ENCODE data around the gene ITPRIPL2. TPM values are rescaled to one million over a fixed set of nuclear protein-coding genes. Genes with fewer than 3 reads are reported as not detected.

Gene ITPRIPL2
- total and polyA plus RNA-seq, 2 of the 13 experiments (the other 11 are each of a cell fraction or from before 2014, with no cell fraction given), result 5.9 to 12.6 TPM

GRCh38 chr16:19113577-19114358, at the start of gene ITPRIPL2 (continued):
- TF ChIP-seq, protein P1, sequence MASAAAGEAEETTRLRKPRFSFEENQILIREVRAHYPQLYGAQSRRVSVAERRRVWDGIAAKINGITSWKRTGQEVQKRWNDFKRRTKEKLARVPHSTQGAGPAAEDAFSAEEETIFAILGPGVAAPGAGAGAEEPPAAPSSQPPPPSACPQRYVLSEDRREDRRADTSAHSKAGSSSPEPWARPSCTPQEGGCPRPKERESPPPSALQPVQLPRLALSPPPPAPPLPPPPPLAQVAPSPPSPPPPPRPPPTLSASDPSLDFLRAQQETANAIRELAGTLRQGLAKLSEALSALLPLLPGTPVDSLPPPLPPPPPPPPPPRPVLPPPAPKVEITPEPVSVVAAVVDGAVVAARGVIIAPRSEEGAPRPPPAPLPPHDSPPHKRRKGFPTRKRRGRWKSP (CRISPR knock-in tag; IDR thresholded peaks at IDR 0.05), result peak; percentile 68
- TF ChIP-seq, protein P2, sequence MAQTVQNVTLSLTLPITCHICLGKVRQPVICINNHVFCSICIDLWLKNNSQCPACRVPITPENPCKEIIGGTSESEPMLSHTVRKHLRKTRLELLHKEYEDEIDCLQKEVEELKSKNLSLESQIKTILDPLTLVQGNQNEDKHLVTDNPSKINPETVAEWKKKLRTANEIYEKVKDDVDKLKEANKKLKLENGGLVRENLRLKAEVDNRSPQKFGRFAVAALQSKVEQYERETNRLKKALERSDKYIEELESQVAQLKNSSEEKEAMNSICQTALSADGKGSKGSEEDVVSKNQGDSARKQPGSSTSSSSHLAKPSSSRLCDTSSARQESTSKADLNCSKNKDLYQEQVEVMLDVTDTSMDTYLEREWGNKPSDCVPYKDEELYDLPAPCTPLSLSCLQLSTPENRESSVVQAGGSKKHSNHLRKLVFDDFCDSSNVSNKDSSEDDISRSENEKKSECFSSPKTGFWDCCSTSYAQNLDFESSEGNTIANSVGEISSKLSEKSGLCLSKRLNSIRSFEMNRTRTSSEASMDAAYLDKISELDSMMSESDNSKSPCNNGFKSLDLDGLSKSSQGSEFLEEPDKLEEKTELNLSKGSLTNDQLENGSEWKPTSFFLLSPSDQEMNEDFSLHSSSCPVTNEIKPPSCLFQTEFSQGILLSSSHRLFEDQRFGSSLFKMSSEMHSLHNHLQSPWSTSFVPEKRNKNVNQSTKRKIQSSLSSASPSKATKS (CRISPR knock-in tag; IDR thresholded peaks at IDR 0.05), result no peak
- TF ChIP-seq HES4 (CRISPR knock-in tag; IDR thresholded peaks at IDR 0.05; ENCODE audit: borderline replicate concordance) (peak; percentile 57; the same call in 1 of the 2 replicates), MXD4 (CRISPR knock-in tag; IDR thresholded peaks at IDR 0.05) (peak; percentile 50; the same call in 1 of the 2 replicates), SETDB1 (CRISPR knock-in tag; IDR thresholded peaks at IDR 0.05; ENCODE audit: borderline replicate concordance) (no peak; the same call in 1 of the 2 replicates), ELF3 (CRISPR knock-in tag; IDR thresholded peaks at IDR 0.05) (peak; percentile 52; the same call in 1 of the 2 replicates), ZFYVE20 (CRISPR knock-in tag; IDR thresholded peaks at IDR 0.05; ENCODE audit: borderline replicate concordance, low read depth) (no peak), ZNF567 (CRISPR knock-in tag; IDR thresholded peaks at IDR 0.05; ENCODE audit: borderline replicate concordance) (no peak), POLR2G (IDR thresholded peaks at IDR 0.05; ENCODE audit: low read depth, low read length) (peak; percentile 95), CTCF (CRISPR knock-in tag; IDR thresholded peaks at IDR 0.05) (no peak), GPN1 (CRISPR knock-in tag; IDR thresholded peaks at IDR 0.05; ENCODE audit: borderline replicate concordance) (peak; percentile 83; the same call in 1 of the 2 replicates), ZNF777 (CRISPR knock-in tag; IDR thresholded peaks at IDR 0.05) (peak; percentile 91), TIGD3 (CRISPR knock-in tag; IDR thresholded peaks at IDR 0.05; ENCODE audit: borderline replicate concordance) (no peak), ZNF264 (CRISPR knock-in tag; IDR thresholded peaks at IDR 0.05) (peak; percentile 53; the same call in 1 of the 2 replicates), ZNF484 (CRISPR knock-in tag; IDR thresholded peaks at IDR 0.05; ENCODE audit: borderline replicate concordance, low read depth) (no peak)
- TF ChIP-seq, protein P3, sequence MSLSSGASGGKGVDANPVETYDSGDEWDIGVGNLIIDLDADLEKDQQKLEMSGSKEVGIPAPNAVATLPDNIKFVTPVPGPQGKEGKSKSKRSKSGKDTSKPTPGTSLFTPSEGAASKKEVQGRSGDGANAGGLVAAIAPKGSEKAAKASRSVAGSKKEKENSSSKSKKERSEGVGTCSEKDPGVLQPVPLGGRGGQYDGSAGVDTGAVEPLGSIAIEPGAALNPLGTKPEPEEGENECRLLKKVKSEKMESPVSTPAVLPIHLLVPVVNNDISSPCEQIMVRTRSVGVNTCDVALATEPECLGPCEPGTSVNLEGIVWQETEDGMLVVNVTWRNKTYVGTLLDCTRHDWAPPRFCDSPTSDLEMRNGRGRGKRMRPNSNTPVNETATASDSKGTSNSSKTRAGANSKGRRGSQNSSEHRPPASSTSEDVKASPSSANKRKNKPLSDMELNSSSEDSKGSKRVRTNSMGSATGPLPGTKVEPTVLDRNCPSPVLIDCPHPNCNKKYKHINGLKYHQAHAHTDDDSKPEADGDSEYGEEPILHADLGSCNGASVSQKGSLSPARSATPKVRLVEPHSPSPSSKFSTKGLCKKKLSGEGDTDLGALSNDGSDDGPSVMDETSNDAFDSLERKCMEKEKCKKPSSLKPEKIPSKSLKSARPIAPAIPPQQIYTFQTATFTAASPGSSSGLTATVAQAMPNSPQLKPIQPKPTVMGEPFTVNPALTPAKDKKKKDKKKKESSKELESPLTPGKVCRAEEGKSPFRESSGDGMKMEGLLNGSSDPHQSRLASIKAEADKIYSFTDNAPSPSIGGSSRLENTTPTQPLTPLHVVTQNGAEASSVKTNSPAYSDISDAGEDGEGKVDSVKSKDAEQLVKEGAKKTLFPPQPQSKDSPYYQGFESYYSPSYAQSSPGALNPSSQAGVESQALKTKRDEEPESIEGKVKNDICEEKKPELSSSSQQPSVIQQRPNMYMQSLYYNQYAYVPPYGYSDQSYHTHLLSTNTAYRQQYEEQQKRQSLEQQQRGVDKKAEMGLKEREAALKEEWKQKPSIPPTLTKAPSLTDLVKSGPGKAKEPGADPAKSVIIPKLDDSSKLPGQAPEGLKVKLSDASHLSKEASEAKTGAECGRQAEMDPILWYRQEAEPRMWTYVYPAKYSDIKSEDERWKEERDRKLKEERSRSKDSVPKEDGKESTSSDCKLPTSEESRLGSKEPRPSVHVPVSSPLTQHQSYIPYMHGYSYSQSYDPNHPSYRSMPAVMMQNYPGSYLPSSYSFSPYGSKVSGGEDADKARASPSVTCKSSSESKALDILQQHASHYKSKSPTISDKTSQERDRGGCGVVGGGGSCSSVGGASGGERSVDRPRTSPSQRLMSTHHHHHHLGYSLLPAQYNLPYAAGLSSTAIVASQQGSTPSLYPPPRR (CRISPR knock-in tag; IDR thresholded peaks at IDR 0.05; ENCODE audit: borderline replicate concordance), result peak; percentile 61; the same call in 1 of the 2 replicates

Measured in HepG2 (cell line).